Skin of body (tissue), 2 donors: ENCODE measurements around the gene TTC1. TPM values are rescaled to one million over a fixed set of nuclear protein-coding genes. Genes with fewer than 3 reads are reported as not detected.
"Not testable (repeated sequence)": the region's sequence is repeated elsewhere in the genome, so short reads cannot be mapped to it uniquely, and the experiment has no call there.

ENCODE experiments used
- DNase-seq: peaks from one replicate; lab custom pipeline; 2025; lab: John Stamatoyannopoulos, UW
- total RNA-seq: library from RNA; depleted of rRNA; stranded (reverse); fragments of >200 nt; gene quantifications from one replicate; pipeline ENCODE4 v1.2.3, GENCODE V29; 2014

TTC1 gene
- total RNA-seq, 1 donor from 2014 or later: 33.3 TPM

DNA sequence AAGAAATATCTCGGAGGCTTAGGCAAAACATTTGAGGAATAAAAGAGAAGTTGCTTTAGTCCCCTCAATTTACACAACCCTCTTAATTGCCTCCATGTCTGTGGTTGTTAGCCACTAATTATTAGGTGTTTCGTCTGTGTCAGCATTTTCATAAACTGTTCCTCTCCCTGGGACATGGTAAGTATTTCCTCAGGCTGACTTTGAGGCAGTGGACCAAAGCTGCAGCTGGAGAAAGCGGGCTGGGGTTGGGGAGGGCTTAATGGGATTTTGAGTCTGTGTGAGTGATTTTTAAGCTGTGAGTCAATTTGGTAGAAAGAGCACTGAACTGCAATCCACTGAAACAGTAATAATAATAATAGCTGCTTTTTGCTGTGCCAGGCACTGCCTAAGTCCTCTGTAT lies 13.0 kb upstream of the TTC1 start:
- DNase-seq: no peak

DNA sequence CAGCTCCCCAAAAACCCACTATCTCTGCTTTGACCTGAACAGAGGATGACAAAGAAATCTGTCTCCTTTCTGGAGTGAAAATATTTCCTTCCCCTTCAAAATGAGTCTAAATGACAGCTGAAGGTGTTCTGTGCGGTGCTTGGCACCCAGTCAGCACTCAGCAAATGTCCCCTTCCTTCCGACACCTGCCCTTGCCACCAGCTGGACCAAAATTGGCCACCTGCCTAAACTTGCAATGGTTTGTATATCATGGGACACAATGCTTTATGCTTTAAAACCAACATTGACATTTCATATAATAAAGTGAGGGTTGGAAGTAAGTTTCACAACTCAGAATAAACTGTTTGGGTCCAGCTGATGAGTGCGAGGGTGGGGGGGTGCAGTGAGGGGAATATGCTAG lies 7.5 kb upstream of the TTC1 start:
- no peak for DNase-seq

DNA sequence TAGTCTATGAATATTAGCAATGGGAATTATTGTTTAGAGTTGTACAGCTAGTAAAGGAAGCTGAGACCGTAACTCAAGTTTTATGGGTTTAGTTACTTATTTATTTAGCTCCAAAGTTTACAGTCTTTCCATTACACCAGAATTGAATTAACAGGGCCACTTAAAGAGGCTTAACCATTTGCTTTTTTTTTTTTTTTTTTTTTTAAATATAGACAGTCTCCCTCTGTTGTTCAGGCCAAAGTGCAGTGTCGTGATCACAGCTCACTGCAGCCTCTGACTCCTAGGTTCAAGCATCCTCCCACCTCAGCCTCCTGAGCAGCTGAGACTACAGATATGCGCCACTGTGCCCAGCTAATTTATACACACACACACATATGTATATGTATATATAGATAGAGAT lies 1.4 kb upstream of the TTC1 start:
- no peak for DNase-seq

DNA sequence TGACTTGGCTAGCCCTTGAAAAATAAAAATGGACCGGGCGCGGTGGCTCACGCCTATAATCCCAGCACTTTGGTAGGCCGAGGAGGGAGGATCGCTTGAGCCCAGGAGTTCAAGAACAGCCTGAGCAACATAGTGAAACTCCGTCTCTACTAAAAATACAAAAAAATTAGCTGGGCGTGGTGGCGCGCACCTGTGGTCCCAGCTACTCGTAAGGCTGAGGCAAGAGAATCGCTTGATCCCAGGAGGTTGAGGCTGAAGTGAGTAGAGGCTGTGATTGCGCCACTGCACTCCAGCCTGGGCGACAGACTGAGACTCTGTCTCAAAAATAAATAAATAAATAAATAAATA lies 436 bp upstream of the TTC1 start:
- DNase-seq: not testable (repeated sequence)

DNA sequence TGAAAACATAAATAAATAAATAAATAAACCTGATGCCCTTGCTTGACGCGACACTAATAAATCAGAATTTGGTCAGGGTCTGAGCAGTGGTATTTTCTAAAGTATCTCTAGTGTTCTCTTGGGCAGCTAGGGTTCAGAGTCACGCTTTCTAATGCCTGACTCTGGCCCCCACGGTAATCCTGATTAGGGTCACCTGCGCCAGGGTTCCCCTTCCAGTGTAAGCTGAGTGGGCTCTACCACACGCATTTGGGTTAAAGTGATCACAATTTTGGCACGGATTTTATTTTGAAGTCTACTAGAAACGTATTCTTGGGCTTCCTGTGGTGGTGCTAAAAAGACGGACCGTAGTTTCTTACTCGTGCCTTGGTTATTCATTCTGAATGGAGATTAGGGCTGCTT lies 651 bp downstream of the TTC1 start:
- DNase-seq: no peak

DNA sequence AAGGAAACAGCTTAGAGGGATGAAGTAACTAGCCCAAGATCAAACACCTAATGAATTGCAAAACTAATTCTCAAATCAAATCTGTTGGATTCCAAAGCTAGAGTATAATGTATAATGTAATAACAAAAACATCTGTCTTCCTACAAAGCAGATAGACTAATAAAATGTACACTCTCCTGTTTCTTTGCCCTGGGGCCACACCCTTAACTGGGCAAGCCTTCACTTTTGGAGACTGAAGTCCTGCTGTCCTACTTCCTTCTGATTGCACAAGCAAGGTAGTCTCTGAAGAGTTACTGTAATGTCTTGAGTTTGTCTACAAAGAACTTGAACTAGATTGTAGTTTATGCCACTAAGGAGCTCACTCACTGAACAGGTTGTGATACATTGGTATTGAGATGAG lies 2.5 kb downstream of the TTC1 start:
- DNase-seq: no peak

DNA sequence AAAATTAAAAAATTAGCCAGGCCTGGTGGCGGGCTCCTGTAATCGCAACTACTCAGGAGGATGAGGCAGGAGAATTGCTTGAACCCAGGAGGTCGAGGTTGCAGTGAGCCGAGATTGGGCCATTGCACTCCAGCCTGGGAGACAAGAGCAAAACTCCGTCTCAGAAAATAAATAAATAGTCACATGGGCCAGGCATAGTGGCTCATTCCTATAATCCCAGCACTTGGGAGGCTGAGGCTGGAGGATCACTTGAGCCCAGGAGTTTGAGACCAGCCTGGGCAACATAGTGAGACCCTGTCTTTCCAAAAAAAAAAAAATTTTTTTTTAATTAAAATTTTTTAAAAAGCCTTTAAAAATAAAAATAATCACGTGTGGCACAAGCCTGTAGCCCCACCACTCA lies 5.3 kb downstream of the TTC1 start:
- not testable (repeated sequence) for DNase-seq

DNA sequence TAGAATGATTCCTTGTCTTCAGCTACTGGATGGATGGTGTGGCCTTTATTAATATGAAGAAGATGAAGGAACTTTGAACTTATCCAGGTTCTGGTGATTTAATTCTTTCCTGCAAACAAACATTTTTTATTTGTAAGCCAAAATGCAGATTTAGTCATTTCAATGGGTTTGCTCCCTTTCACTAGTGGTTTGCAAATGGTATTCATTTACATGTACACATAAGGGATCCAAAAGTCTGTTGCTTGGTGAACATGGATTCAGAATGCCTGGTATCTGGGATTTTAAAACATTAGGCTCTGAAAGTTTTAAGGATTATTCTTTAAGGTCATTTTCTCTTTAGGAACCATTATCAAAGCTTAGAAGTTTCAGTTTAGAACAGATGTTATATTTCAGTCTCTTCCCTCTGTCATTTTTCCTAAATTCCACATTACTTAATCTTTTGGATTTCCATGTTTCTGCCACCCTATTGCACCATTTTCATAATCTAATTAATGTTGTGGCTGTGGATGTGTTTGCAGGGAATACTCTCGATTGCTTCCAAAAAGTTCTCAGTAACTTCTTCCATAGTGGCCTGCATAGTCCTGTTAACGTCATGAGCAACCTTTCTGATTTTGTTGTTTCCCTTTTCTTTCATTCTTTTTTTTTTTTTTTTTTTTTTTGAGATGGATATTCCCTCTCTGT lies 10.1 kb downstream of the TTC1 start:
- no peak for DNase-seq

DNA sequence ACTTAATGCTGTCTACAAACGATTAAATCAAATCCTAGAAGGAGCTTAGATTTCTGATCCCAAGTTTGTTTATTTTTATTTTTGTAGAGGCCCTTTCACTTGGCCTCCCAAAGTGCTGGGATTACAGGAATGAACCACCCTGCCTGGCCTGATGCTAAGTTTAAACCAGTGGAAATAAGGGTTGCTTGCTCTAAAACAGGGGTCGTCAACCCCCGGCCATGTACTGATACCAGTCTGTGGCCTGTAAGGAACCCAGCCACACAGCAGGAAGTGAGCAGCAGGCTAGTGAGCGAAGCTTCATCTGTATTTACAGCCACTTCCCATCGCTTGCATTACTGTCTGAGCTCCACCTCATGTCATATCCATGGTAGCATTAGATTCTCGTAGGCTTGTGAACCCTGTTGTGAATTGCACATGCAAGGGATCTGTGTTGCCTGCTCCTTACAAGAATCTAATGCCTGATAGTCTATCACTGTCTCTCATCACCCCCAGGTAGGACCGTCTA lies 11.4 kb downstream of the TTC1 start:
- no peak for DNase-seq

DNA sequence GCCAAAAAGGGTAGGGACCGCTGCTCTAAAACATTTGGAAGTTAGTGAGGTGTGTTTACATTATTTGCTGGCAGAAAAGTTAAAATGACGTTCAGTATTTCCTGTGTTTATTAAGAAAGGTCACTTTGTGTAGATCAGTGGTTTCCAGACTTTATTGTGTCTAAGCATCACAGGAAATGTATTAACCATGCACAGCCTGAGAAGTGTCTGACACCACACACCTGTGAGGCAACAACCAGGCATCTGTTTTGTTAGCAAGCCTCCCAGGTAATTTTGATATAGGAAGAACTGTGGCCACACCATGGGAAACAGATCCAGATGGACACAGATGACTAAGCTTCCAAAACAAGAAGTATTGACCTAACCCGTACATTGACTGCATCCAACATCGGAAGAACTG lies 12.0 kb downstream of the TTC1 start:
- DNase-seq: no peak

DNA sequence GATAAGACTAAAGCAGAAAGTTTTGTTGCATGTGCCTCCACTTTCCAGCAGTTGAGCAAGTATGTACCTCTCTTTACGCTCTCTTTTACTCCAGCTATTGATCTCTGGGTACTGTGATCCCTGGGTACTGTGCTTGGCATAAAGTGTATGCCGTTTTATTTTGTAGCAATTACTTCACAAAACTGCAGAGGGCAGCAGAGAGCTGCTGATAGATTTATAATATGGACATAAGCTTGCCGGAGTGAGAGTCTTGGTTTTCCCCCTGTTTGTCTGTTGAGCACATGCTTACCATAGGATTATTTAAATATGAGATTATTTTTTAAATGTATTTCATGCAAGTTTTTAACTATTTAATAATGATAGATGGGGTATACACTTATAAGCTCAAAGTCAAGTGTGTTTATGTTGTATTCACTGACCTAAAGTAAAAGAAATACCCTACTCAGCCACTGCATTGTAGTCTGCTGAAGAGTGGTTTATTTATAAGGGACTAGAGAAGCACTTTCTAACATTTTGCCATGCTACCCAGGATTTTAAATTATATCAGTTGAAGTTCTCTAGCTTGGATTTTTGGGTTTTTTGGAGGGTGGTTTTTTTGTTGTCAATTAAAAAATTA lies 13.0 kb downstream of the TTC1 start:
- DNase-seq: peak; percentile 68

DNA sequence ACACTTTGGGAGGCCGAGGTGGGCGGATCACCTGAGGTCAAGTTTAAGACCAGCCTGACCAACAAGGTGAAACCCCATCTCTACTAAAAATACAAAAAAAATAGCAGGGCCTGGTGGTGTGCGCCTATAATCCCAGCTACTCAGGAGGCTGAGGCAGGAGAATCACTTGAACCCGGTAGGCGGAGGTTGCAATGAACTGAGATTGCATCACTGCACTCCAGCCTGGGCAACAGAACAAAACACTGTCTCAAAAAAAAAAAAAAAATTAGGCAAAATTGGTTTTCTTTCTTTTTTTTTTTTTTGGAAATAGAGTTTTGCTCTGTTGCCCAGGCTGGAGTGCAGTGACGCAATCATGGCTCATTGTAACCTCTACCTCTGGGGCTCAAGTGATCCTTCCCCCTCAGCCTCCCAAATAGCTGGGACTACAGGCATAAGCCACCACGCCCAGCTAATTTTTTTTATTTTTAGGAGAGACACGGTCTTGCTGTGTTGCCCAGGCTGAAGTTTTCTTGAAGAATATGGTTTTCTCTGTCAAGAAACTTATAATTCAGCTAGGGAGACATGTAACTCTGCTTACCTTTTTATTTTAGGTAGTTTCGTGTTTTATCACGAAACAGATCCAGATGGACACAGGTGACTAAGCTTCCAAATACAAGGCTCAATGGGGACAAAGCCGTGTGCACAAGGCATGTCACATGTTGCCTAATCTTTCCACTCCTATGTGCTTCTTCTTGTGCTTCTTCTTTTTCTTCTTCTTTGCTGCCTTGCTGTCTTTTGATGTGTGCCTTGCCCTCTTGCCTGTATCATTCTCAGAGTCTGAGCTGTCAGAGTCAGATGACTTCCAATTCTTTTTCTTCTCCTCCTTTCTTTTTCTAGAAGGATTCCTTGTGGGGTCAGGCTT lies 14.3 kb downstream of the TTC1 start:
- no peak for DNase-seq

DNA sequence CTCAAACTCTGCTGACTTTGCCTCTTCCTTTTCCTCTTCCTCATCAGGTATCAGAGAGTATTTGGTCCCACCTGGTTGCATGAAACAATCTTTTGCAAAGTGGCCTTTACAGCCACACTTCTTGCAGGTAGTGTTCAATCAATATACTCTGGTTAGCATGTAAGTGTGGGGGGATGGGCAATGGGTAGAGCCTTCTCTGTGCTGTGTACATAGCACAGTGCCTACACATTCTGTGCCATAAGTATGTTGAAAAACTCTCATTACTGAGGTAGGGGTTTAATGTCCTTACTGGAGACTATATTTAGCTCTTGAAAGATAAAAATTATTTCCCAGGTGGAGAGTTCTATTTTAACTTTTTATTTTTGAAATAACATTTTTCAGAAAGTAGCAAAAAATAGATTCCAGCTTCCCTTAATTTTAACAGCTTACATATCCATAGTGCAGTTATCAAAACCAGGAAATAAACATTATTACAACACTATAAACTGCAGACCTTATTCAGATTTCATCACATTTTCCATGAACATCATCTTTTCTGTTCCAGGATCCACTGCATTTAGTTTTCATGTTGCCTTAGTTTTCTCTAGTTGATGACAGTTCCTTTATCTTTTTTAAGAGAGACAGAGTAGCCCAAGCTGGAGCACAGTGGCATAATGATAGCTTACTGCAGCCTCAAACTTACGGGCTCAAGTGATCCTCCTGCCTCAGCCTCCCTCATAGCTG lies 15.1 kb downstream of the TTC1 start:
- DNase-seq: no peak

DNA sequence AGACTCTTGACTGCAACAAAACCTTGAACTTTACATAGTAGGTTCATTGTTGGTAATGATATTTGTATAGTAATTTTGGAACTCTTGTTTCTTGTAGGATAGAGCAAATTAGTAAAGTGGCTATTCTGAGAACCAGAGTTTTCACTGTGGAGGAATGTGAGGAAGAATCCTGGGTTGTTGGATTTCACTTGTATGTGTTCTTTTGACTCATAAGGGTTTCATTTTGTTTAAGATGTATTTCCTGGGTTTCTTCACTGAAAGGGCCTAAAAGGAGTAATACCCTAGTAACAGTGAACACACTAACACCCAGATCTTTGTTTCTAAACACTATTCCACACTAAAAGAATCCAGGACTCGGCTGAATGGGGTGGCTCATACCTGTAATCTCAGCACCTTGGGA lies 20.1 kb downstream of the TTC1 start:
- no peak for DNase-seq

DNA sequence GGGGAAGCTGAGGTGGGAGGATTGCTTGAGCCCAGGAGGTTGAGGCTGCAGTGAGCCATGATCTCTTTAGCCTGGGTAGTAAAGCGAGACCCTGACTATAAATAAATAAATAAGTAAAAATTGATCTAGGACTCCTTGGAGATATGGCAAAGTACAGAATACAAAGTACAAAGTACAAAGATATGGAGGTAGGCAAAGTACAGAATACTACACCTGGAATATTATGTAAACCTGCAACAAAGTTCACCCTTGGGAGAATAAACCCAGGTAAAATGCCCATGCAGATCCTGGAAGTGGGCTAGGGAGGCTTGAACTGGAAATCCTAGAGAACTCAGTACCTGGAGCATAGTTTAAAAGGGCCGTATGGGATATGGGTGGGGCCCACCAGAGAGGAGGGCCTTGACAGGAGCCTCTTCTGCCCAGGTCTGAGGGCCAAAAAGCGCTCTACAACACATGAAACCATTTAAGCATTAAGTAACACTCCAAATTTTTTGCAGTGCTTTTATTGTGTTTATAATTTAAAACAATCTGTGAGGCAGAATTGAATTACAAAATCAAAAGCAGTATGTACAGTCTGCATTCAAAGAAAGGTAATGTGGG lies 20.7 kb downstream of the TTC1 start:
- no peak for DNase-seq

DNA sequence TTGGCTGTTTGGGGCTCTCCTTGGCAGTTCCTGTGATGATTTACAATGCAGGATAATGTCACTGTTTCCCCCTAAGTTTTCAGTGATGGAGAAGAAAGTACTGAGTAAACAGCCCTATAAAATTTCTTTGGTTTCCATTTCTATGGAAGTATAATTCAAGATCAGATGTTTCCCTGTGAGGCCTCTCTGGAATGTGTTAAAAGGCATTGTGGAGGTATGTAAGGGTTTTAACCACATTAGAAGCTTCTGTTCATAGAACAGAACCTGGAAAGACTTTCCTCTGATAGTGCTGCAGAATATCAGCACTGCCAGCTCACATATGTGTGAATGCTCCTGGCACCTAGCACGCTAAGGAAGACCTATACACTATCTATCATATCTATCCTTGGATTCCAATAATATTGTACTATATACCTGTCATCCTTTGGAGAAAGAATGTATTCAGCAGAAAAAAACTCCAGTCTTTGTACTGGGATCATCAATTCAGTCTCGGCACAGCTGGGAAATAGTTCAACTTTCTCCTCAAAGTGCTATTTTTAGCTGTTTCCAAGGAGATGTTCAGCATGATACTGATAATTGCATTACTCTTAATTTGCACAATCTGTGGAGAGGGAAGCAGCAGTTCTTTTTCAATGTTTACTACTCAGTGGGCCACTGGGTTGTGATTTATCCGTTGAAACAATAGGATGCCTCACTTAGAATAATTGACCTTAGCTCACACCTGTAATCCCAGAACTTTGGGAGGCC lies 21.9 kb downstream of the TTC1 start:
- peak; percentile 78 for DNase-seq

DNA sequence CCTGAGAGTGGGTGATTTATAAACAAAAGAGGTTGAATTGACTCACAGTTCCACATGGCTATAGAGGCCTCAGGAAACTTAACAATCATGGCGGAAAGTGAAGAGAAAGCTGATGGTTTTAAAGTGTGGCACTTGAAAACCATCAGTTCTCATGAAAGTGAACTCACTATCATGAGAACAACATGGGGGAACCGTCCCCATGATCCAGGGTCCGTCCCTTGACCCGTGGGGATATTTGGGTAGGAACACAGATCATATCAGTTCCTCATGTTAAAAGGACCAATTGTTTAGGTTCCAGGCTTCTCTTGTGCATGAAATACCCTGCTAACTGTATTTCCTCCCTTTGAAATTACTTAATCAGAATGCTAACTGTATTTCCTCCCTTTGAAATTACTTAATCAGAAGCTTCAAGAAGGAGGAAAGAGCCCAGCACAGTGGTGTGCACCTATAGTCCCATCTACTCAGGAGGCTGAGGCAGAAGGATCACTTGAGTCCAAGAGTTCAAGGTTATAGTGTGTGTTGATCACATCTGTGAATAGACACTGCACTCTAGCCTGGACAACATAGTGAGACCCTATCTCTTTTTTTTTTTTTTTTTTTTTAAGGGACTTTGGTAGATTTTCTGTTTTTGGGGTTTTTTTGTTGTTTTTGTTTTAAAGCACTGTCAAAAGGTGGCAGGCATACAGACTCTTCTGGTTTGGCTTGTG lies 24.8 kb downstream of the TTC1 start:
- DNase-seq: no peak

DNA sequence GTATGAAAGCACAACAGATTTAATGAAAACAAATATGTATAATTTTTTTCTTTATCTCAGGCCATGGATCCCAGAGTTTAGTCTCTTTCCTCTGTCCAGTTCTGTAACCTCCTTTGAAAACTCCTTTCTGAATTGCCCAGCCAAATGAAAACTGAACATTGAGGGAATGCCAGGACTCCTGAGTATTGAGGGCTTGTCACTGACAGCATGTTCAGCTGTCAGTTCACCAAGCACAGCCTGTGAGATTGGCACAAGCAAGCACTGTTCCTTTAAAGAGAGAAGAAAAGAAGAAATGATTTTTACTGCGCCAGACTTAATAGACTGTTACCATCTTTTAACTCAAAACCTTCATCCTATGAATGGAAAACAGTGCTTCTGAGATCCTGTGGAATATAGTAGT lies 27.3 kb downstream of the TTC1 start:
- DNase-seq: no peak

DNA sequence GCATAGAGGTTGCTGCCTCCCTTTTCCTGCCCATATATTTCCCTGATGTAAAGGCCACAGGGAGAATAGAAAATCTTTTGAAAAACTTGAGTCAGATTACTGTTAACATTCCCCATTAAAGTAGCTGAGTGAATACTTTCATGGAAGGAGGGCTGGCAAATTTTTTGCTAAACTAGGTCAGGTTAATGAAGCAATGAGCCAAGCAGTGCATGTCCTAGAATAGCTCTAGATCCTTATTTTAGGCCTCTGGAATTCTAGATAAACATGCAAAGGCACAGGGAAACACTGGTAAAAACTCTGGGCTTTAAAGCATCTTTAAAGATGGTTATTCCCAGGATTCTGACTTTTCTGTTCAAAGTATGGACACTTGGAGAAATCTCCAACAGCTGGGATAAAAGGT lies 27.9 kb downstream of the TTC1 start:
- no peak for DNase-seq
